IMR-90 (cell line): Measurements from ENCODE around the gene NUP88. TPM values are rescaled to one million over a fixed set of nuclear protein-coding genes. Genes with fewer than 3 reads are reported as not detected.

Experiments used
- ATAC-seq: fragments of 200-7000 bp; cut with Tn5 transposase; 2 replicates; pipeline ENCODE4 v1.9.1; 2020; ENCODE audit warnings: low read depth, mild to moderate bottlenecking, moderate library complexity
- BruUV-seq: library from RNA; stranded (reverse); fragments of 400-500 nt; replicated peaks from 2 replicates; lab custom pipeline; 2021; lab: Mats Ljungman, UMichigan
- CTCF ChIA-PET: fragments of 300-600 bp; formaldehyde crosslinking; extraction: SDS; loops from one replicate; lab custom pipeline; 2021; ENCODE audit warnings: antibody characterized with exemption; lab: Yijun Ruan, JAX
- POLR2A ChIA-PET: fragments of 300-600 bp; sonication (Branson Sonifier 250); formaldehyde crosslinking; loops from one replicate; lab custom pipeline; 2022; ENCODE audit warnings: antibody characterized with exemption; ENCODE audit not compliant: unreplicated experiment; lab: Charles Lee
- DNase-seq: peaks from one replicate; pipeline ENCODE4 v3.0.0; 2013
- H2AFZ ChIP-seq: replicated peaks from 2 replicates; pipeline ENCODE3; 2013; ENCODE audit warnings: low read length, mild to moderate bottlenecking; ENCODE audit not compliant: poor library complexity
- H2AK5ac ChIP-seq: 2 replicates; pipeline ENCODE4 v1.6.1; 2013; ENCODE audit warnings: low read depth, low read length, inconsistent platforms
- H2AK9ac ChIP-seq: replicated peaks from 2 replicates; pipeline ENCODE3; 2013; ENCODE audit warnings: mild to moderate bottlenecking, low read depth, low read length, moderate library complexity; ENCODE audit not compliant: poor library complexity
- H2BK120ac ChIP-seq: 2 replicates; pipeline ENCODE4 v1.6.1; 2013; ENCODE audit warnings: low read depth, low read length, inconsistent platforms
- H2BK15ac ChIP-seq: 3 replicates; pipeline ENCODE4 v1.6.1; 2013; ENCODE audit warnings: low read depth, low read length, inconsistent platforms
- H2BK20ac ChIP-seq: 2 replicates; pipeline ENCODE4 v1.6.1; 2013; ENCODE audit warnings: low read depth, mild to moderate bottlenecking, inconsistent platforms, low read length, moderate library complexity
- H2BK5ac ChIP-seq: 2 replicates; pipeline ENCODE4 v1.6.1; 2013; ENCODE audit warnings: mild to moderate bottlenecking, low read depth, low read length, inconsistent platforms; ENCODE audit not compliant: poor library complexity, severe bottlenecking
- H3K14ac ChIP-seq: replicated peaks from 2 replicates; pipeline ENCODE4 v1.6.1; 2013; ENCODE audit warnings: low read depth, low read length, inconsistent platforms
- H3K18ac ChIP-seq: 2 replicates; pipeline ENCODE4 v1.6.1; 2013; ENCODE audit warnings: low read depth, low read length, control low read depth
- H3K23ac ChIP-seq: 2 replicates; pipeline ENCODE4 v1.6.1; 2013; ENCODE audit warnings: low read depth, low read length, inconsistent platforms
- H3K27ac ChIP-seq: 2 replicates; pipeline ENCODE4 v1.5.1; 2013; ENCODE audit warnings: mild to moderate bottlenecking, control low read depth, low read length; ENCODE audit not compliant: insufficient read depth
- H3K27me3 ChIP-seq: 2 replicates; pipeline ENCODE4 v1.6.1; 2013; ENCODE audit warnings: low read length; ENCODE audit not compliant: control insufficient read depth, insufficient read depth
- H3K36me3 ChIP-seq: 2 replicates; pipeline ENCODE4 v1.6.1; 2013; ENCODE audit warnings: low read length, mixed read lengths; ENCODE audit not compliant: control insufficient read depth, insufficient read depth
- H3K4ac ChIP-seq: 2 replicates; pipeline ENCODE4 v1.6.1; 2013; ENCODE audit warnings: low read depth, low read length, inconsistent platforms
- H3K4me1 ChIP-seq: 2 replicates; pipeline ENCODE4 v1.6.1; 2013; ENCODE audit warnings: low read length, mixed read lengths; ENCODE audit not compliant: control insufficient read depth, insufficient read depth
- H3K4me2 ChIP-seq: 2 replicates; pipeline ENCODE4 v1.6.1; 2013; ENCODE audit warnings: low read depth, mild to moderate bottlenecking, control low read depth, low read length, moderate library complexity
- H3K4me3 ChIP-seq: 2 replicates; pipeline ENCODE4 v1.5.1; 2013; ENCODE audit warnings: low read depth, mild to moderate bottlenecking, control low read depth, low read length, moderate library complexity; ENCODE audit not compliant: insufficient read depth
- H3K56ac ChIP-seq: 2 replicates; pipeline ENCODE4 v1.6.1; 2013; ENCODE audit warnings: low read length, inconsistent platforms; ENCODE audit not compliant: insufficient read depth; ENCODE audit errors: extremely low read depth
- H3K79me1 ChIP-seq, 2 experiments: 2 replicates each; pipeline ENCODE4 v1.6.1; 2013; ENCODE audit warnings: low read length in 2 of 2, inconsistent platforms in 1 of 2, low read depth in 1 of 2
- H3K9ac ChIP-seq: 2 replicates; pipeline ENCODE4 v1.6.1; 2013; ENCODE audit warnings: low read depth, low read length, control low read depth
- H3K9me1 ChIP-seq: 2 replicates; pipeline ENCODE4 v1.6.1; 2013; ENCODE audit warnings: low read length, inconsistent platforms; ENCODE audit not compliant: insufficient read depth
- H3K9me3 ChIP-seq: 2 replicates; pipeline ENCODE4 v1.6.1; 2013; ENCODE audit warnings: low read length; ENCODE audit not compliant: control insufficient read depth, insufficient read depth
- H4K20me1 ChIP-seq: 2 replicates; pipeline ENCODE4 v1.6.1; 2013; ENCODE audit warnings: low read length, inconsistent platforms; ENCODE audit not compliant: insufficient read depth
- H4K5ac ChIP-seq: 2 replicates; pipeline ENCODE4 v1.6.1; 2013; ENCODE audit warnings: mild to moderate bottlenecking, low read depth, low read length, control low read depth
- H4K8ac ChIP-seq, 2 experiments: 2 replicates each; pipeline ENCODE4 v1.6.1; 2013; ENCODE audit warnings: low read depth in 2 of 2, low read length in 2 of 2, control low read depth in 1 of 2, inconsistent platforms in 1 of 2
- H4K91ac ChIP-seq: 2 replicates; pipeline ENCODE4 v1.6.1; 2013; ENCODE audit warnings: low read depth, low read length, inconsistent platforms; ENCODE audit not compliant: insufficient read depth
- CEBPB ChIP-seq: IDR thresholded peaks from 2 replicates; pipeline ENCODE4 v1.6.1; 2012; ENCODE audit warnings: low read depth, low read length, improper control_type of control experiment
- CTCF ChIP-seq: conservative IDR thresholded peaks from 2 replicates; pipeline ENCODE4 v1.5.1; 2012; ENCODE audit warnings: mild to moderate bottlenecking, low read depth, low read length, improper control_type of control experiment
- MAFK ChIP-seq: IDR thresholded peaks from 2 replicates; pipeline ENCODE4 v1.6.1; 2012; ENCODE audit warnings: low read depth, low read length, improper control_type of control experiment
- POLR2A ChIP-seq: IDR thresholded peaks from 2 replicates; pipeline ENCODE4 v1.6.1; 2012; ENCODE audit warnings: mild to moderate bottlenecking, low read depth, low read length
- RAD21 ChIP-seq: IDR thresholded peaks from 2 replicates; pipeline ENCODE4 v1.6.1; 2012; ENCODE audit warnings: low read length, improper control_type of control experiment
- SMC3 ChIP-seq: fragments of 150-350 bp; IDR thresholded peaks from 2 replicates; pipeline ENCODE4 v1.6.1; 2016; ENCODE audit warnings: low read depth, mild to moderate bottlenecking, antibody characterized with exemption, low read length, moderate library complexity
- WGBS, 2 experiments: methylation state at CpG; one replicate each; pipeline versions ENCODE4 v1.1.5 to v1.1.7; 2013; ENCODE audit warnings: missing lambda C conversion rate in 2 of 2; ENCODE audit not compliant: insufficient read length in 1 of 2; ENCODE audit errors: extremely low coverage in 2 of 2; 5-methylcytosine and 5-hydroxymethylcytosine counted together
- dilution Hi-C: fragments of 300-500 bp; cut with HindIII; formaldehyde crosslinking; loops from one replicate; pipeline ENCODE4 v1.14.3; 2018; ENCODE audit warnings: low sequenced_read_pairs; ENCODE audit not compliant: unreplicated experiment
- in situ Hi-C: fragments of 300-500 bp; cut with MboI; formaldehyde crosslinking; loops from 3 replicates; pipeline ENCODE4 v1.14.3; 2019; ENCODE audit warnings: low sequenced_read_pairs, inconsistent platforms, mixed read lengths
- intact Hi-C: fragments of 100-400 bp; cut with micrococcal nuclease; formaldehyde crosslinking; loops from 2 replicates; pipeline ENCODE4 v1.10.0; 2022
- polyA plus RNA-seq, 3 experiments: library from polyadenylated mRNA; depleted of rRNA; stranded (reverse); fragments of >200 nt; gene quantifications; 2 replicates each; pipeline ENCODE4 v1.2.3, GENCODE V29; 2012; ENCODE audit warnings: low replicate concordance in 1 of 3
- total RNA-seq: library from RNA; depleted of rRNA; stranded (reverse); fragments of >200 nt; gene quantifications from 2 replicates; pipeline ENCODE4 v1.2.3, GENCODE V29; 2012

NUP88 gene
- total and polyA plus RNA-seq, 2 of the 4 experiments (the other 2 are of a cell fraction), result 57.0 to 83.7 TPM

GRCh38 chr17:5422505-5422904 is 3.0 kb upstream of the NUP88 start:
- H3K4ac ChIP-seq, result peak overlapping the region; percentile 39; the same call in 1 of the 2 replicates
- ChIA-PET CTCF (interaction anchor here (1.0 to 2.3 kb wide), 2 partner anchors 17 to 36 kb away, joined by 3 to 10 read pairs; partner anchors contain the start of gene C1QBP), POLR2A (no interaction called here)
- no peak overlapping the region for H2BK120ac ChIP-seq
- H2AK5ac ChIP-seq, result no peak overlapping the region
- H4K8ac ChIP-seq, result 0 out of 4 replicates have a peak overlapping the region, but pooled peaks of 1 of the 2 experiments have one; percentile 42
- no peaks in the 10 kb centered on the region for H3K27me3 ChIP-seq
- DNase-seq (peak; percentile 83), ATAC-seq (no peak)
- H2BK5ac ChIP-seq, result peak overlapping the region; percentile 31
- no peak overlapping the region for H3K4me3 ChIP-seq
- peak; percentile 30; the same call in 1 of the 2 replicates for TF ChIP-seq CTCF
- peak; percentile 96 for TF ChIP-seq MAFK
- TF ChIP-seq SMC3, result no peak
- 0 out of 2 replicates have a peak, but pooled peaks have one; percentile 11 for TF ChIP-seq RAD21
- TF ChIP-seq CEBPB, result no peak
- TF ChIP-seq POLR2A, result peak; percentile 30; the same call in 1 of the 2 replicates
- no peak overlapping the region for H4K91ac ChIP-seq
- no peak overlapping the region for H3K9ac ChIP-seq
- peaks cover 43 to 63% of the 10 kb centered on the region in 2 experiments for H3K79me1 ChIP-seq
- H4K5ac ChIP-seq, result no peak overlapping the region
- no peak overlapping the region for H3K18ac ChIP-seq
- no peak overlapping the region for H2AK9ac ChIP-seq
- H3K4me1 ChIP-seq, result peaks cover 2% of the 10 kb centered on the region
- no CpG with 5 or more reads among the region's 2 CpGs for WGBS, 2 experiments
- H3K9me1 ChIP-seq, result peaks cover 15% of the 10 kb centered on the region
- H3K4me2 ChIP-seq, result peak overlapping the region; percentile 9; the same call in 1 of the 2 replicates
- dilution Hi-C loops (no loop called here), intact Hi-C loops (no loop called here), in situ Hi-C loops (no loop called here)
- no peak overlapping the region; the same call in 1 of the 2 replicates for H3K14ac ChIP-seq
- no TSS peak for BruUV-seq
- H2BK20ac ChIP-seq, result no peak overlapping the region
- no peak overlapping the region for H2BK15ac ChIP-seq
- H2AFZ ChIP-seq, result no peak overlapping the region
- no peak overlapping the region for H3K56ac ChIP-seq
- H4K20me1 ChIP-seq, result peaks cover under 1% of the 10 kb centered on the region; the same call in 1 of the 2 replicates
- peaks cover 25% of the 10 kb centered on the region for H3K36me3 ChIP-seq
- peak overlapping the region; percentile 20; the same call in 1 of the 2 replicates for H3K23ac ChIP-seq
- no peak overlapping the region for H3K27ac ChIP-seq
- no peaks in the 10 kb centered on the region for H3K9me3 ChIP-seq
